ENCODE data around the gene SCN2A.

Gene SCN2A

GRCh38 chr2:165414187-165414586 is 175.0 kb downstream of the SCN2A start:
- Mint-ChIP-seq H3K4me3 (no peak overlapping the region), H3K27me3 (ENCODE audit: low read depth, poor library complexity) (no peaks in the 10 kb centered on the region), H3K27ac (no peak overlapping the region), H3K36me3 (ENCODE audit: low read depth) (peaks cover 33% of the 10 kb centered on the region), H3K4me1 (peaks cover 6% of the 10 kb centered on the region), H3K9me3 (peaks cover 42% of the 10 kb centered on the region)
- DNase-seq, result no peak
- no peak for TF ChIP-seq CTCF (IDR thresholded peaks at IDR 0.05)

GRCh38 chr2:165417009-165417408 is 177.8 kb downstream of the SCN2A start:
- H3K9me3 Mint-ChIP-seq, result peaks cover 39% of the 10 kb centered on the region
- H3K27me3 Mint-ChIP-seq (ENCODE audit: low read depth, poor library complexity), result no peaks in the 10 kb centered on the region
- no peak overlapping the region for H3K4me3 Mint-ChIP-seq
- H3K4me1 Mint-ChIP-seq, result no peaks in the 10 kb centered on the region
- peaks cover 29% of the 10 kb centered on the region for H3K36me3 Mint-ChIP-seq (ENCODE audit: low read depth)
- H3K27ac Mint-ChIP-seq, result no peak overlapping the region
- no peak for TF ChIP-seq CTCF (IDR thresholded peaks at IDR 0.05)
- no peak for DNase-seq

GRCh38 chr2:165420231-165420630 is 181.0 kb downstream of the SCN2A start:
- peaks cover 53% of the 10 kb centered on the region for H3K9me3 Mint-ChIP-seq
- H3K4me1 Mint-ChIP-seq, result no peaks in the 10 kb centered on the region
- peaks cover 32% of the 10 kb centered on the region for H3K36me3 Mint-ChIP-seq (ENCODE audit: low read depth)
- H3K27me3 Mint-ChIP-seq (ENCODE audit: low read depth, poor library complexity), result no peaks in the 10 kb centered on the region
- H3K4me3 Mint-ChIP-seq, result no peak overlapping the region
- no peak for DNase-seq
- no peak overlapping the region for H3K27ac Mint-ChIP-seq
- TF ChIP-seq CTCF (IDR thresholded peaks at IDR 0.05), result no peak

- TF ChIP-seq CTCF (IDR thresholded peaks at IDR 0.05), result no peak
- no peaks in the 10 kb centered on the region for H3K27me3 Mint-ChIP-seq (ENCODE audit: low read depth, poor library complexity)
- no peak overlapping the region for H3K27ac Mint-ChIP-seq
- peaks cover 8% of the 10 kb centered on the region for H3K36me3 Mint-ChIP-seq (ENCODE audit: low read depth)
- H3K4me3 Mint-ChIP-seq, result no peak overlapping the region
- H3K4me1 Mint-ChIP-seq, result no peaks in the 10 kb centered on the region
- peaks cover 26% of the 10 kb centered on the region for H3K9me3 Mint-ChIP-seq
- DNase-seq, result no peak
Observed at GRCh38 chr2:165423081-165423480, 183.9 kb downstream of the SCN2A start.

GRCh38 chr2:165425556-165425955 is 186.3 kb downstream of the SCN2A start:
- peaks cover 26% of the 10 kb centered on the region for H3K9me3 Mint-ChIP-seq
- H3K27me3 Mint-ChIP-seq (ENCODE audit: low read depth, poor library complexity), result no peaks in the 10 kb centered on the region
- no peak overlapping the region for H3K27ac Mint-ChIP-seq
- H3K4me3 Mint-ChIP-seq, result no peak overlapping the region
- no peaks in the 10 kb centered on the region for H3K4me1 Mint-ChIP-seq
- TF ChIP-seq CTCF (IDR thresholded peaks at IDR 0.05), result no peak
- H3K36me3 Mint-ChIP-seq (ENCODE audit: low read depth), result peaks cover 7% of the 10 kb centered on the region
- DNase-seq, result no peak

- Mint-ChIP-seq H3K4me1 (no peaks in the 10 kb centered on the region), H3K36me3 (ENCODE audit: low read depth) (peaks cover 7% of the 10 kb centered on the region), H3K9me3 (peaks cover 13% of the 10 kb centered on the region), H3K4me3 (no peak overlapping the region), H3K27me3 (ENCODE audit: low read depth, poor library complexity) (no peaks in the 10 kb centered on the region), H3K27ac (no peak overlapping the region)
- DNase-seq, result no peak
- TF ChIP-seq CTCF (IDR thresholded peaks at IDR 0.05), result no peak
Observed at GRCh38 chr2:165427686-165428085, 188.5 kb downstream of the SCN2A start.

Data from nephron progenitor cell (in vitro differentiated cells).